Left colon (tissue), 2 donors: ENCODE results near the gene ZBTB26. TPM values are rescaled to one million over a fixed set of nuclear protein-coding genes. Genes with fewer than 3 reads are reported as not detected.

ENCODE experiments used
- total RNA-seq, 2 donors: library from RNA; stranded (reverse); fragmentation: NEBNext Ultra II Directional; extraction: Animal tissue kit (Norgen Biotek cat#: 25700); gene quantifications; one replicate each; pipeline ENCODE4 v1.2.1, GENCODE V29; 2021
- donor health status: DM: no; HTN: no; CAD: no.
- donor health status: DM: yes; HTN: yes; CAD: no.

ZBTB26 gene
- total RNA-seq, 2 donors from 2014 or later: 4.7 to 5.6 TPM

Other genes with a start within 250 kb of the ZBTB26 start
- not detected for gene OR1L4, start 207.5 kb downstream of the ZBTB26 start, total RNA-seq
- gene OR1L6, start 189.2 kb downstream of the ZBTB26 start, total RNA-seq: not detected
- not detected for gene OR5C1, start 142.6 kb downstream of the ZBTB26 start, total RNA-seq
- gene OR1K1, start 131.4 kb downstream of the ZBTB26 start, total RNA-seq: not detected
- 10 to 100 TPM; 14.9 to 16.8 TPM for gene PDCL, start 102.9 kb downstream of the ZBTB26 start, total RNA-seq
- gene RC3H2, start 26.2 kb downstream of the ZBTB26 start, total RNA-seq: 10 to 100 TPM; 36.2 to 38.3 TPM
- gene ZBTB6, start 18.2 kb downstream of the ZBTB26 start, total RNA-seq: 1 to 10 TPM; 6.1 to 7.6 TPM
- gene RABGAP1, start 9.5 kb upstream of the ZBTB26 start, total RNA-seq: 10 to 100 TPM; 54.5 to 58.8 TPM
- 1 to 10 TPM; 2.4 to 3.8 TPM for gene GPR21, start 102.2 kb upstream of the ZBTB26 start, total RNA-seq